Measurements from ENCODE around the gene MT1G. TPM values are rescaled to one million over a fixed set of nuclear protein-coding genes. Genes with fewer than 3 reads are reported as not detected.
"Not testable (repeated sequence)": the region's sequence is repeated elsewhere in the genome, so short reads cannot be mapped to it uniquely, and the experiment has no call there.

Gene MT1G
- total and polyA plus RNA-seq, 4 donors = 152 to 9,444 (median 3,398) TPM

DNA sequence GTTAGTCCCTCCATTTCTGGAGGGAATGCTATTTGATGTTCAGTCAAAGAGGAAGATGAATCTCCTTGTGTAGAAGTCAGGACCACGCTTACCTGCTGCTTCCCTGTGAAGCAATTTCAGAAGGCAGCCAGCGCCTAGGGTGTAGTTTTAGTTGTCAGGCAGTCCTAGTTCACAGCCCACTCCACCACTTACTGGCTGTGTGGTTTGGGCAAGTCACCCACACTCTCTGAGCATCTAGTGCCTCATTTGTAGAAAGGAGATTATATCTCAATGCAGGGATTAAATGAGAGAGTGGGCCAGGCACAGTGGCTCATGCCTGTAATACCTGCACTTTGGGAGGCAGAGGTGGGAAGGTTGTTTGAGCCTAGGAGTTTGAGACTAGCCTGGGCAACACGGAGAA, 4.3 kb upstream of the MT1G start:
- TF ChIP-seq SP1 (IDR thresholded peaks at IDR 0.05) = peak; percentile 4
- not testable (repeated sequence) for H3K27me3 ChIP-seq (ENCODE audit: control insufficient read depth in 4 of 4, insufficient read depth in 4 of 4, low read length in 3 of 4)
- WGBS = 92% methylated on average over 3 of the region's 3 CpGs

DNA sequence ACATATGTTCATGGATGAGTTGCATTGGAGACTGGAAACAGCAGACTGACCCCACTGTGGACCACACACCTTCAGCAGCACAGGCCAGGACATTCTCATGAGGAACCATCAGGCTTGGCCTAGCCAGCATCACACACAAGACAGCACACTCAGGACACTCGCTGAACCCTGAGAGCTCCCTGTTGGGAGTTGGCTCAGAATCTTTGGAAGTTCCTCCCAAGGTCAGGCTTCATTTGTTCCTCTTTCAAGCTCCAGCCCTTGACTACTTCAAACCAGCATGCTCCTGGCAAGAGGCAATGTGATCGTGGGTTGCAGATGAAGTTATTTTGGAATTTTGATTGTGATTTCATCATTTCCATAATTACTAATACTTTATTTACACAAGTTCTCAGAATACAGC, 3.8 kb upstream of the MT1G start:
- TF ChIP-seq SP1 (IDR thresholded peaks at IDR 0.05) = peak; percentile 11
- not testable (repeated sequence) for H3K36me3 ChIP-seq (ENCODE audit: control insufficient read depth in 4 of 4, insufficient read depth in 3 of 4, low read depth in 1 of 4, low read length in 3 of 4); H3K27ac ChIP-seq (ENCODE audit: low read depth in 1 of 2, low read length in 2 of 2); DNase-seq (ENCODE audit: low spot score); H3K9me3 ChIP-seq (ENCODE audit: control insufficient read depth in 4 of 4, low read length in 3 of 4); H3K9ac ChIP-seq (ENCODE audit: low read depth in 1 of 2, low read length in 2 of 2); H3K4me3 ChIP-seq (ENCODE audit: low read depth in 1 of 3, low read length in 3 of 3); H3K27me3 ChIP-seq (ENCODE audit: control insufficient read depth in 4 of 4, insufficient read depth in 4 of 4, low read length in 3 of 4)
- H3K4me1 ChIP-seq (ENCODE audit: control insufficient read depth in 4 of 4, insufficient read depth in 4 of 4, low read length in 3 of 4) = peaks cover 0 to 20% (median 13%) of the 10 kb centered on the region in 4 donors
- 73% methylated on average over 2 of the region's 2 CpGs for WGBS

More for the DNA sequence above, 4.3 kb upstream of the MT1G start:
- not testable (repeated sequence) for H3K27ac ChIP-seq (ENCODE audit: low read depth in 1 of 2, low read length in 2 of 2); H3K9me3 ChIP-seq (ENCODE audit: control insufficient read depth in 4 of 4, low read length in 3 of 4); DNase-seq (ENCODE audit: low spot score); H3K9ac ChIP-seq (ENCODE audit: low read depth in 1 of 2, low read length in 2 of 2); H3K4me3 ChIP-seq (ENCODE audit: low read depth in 1 of 3, low read length in 3 of 3); H3K36me3 ChIP-seq (ENCODE audit: control insufficient read depth in 4 of 4, insufficient read depth in 3 of 4, low read depth in 1 of 4, low read length in 3 of 4)
- peaks cover 0 to 20% (median 13%) of the 10 kb centered on the region in 4 donors for H3K4me1 ChIP-seq (ENCODE audit: control insufficient read depth in 4 of 4, insufficient read depth in 4 of 4, low read length in 3 of 4)

DNA sequence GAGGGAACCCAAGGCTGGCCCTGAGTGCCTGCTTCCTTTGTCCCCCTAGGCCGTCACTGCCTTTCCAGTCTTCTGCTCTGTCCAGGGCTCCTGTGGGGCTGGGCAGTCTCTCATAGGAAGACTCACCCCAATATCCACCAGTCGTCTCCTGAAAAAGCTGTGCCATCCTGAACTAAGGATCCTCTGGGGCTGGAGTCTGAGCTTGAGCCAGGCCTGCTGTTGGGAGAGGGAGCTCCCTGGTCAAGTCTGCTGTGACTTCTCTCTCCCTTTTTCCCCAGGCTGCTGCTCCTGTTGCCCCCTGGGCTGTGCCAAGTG, 2.7 kb upstream of the MT1G start:
- H3K36me3 ChIP-seq (ENCODE audit: control insufficient read depth in 4 of 4, insufficient read depth in 3 of 4, low read depth in 1 of 4, low read length in 3 of 4) = no peaks in the 10 kb centered on the region
- no peaks in the 10 kb centered on the region for H3K27me3 ChIP-seq (ENCODE audit: control insufficient read depth in 4 of 4, insufficient read depth in 4 of 4, low read length in 3 of 4)
- TF ChIP-seq, protein P1, sequence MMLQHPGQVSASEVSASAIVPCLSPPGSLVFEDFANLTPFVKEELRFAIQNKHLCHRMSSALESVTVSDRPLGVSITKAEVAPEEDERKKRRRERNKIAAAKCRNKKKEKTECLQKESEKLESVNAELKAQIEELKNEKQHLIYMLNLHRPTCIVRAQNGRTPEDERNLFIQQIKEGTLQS (IDR thresholded peaks at IDR 0.05) = no peak
- TF ChIP-seq HNF4G (IDR thresholded peaks at IDR 0.05) (no peak), JUND (IDR thresholded peaks at IDR 0.05) (no peak), YY1 (IDR thresholded peaks at IDR 0.05) (no peak), NR2F2 (IDR thresholded peaks at IDR 0.05) (no peak), SP1 (IDR thresholded peaks at IDR 0.05) (no peak), TAF1 (conservative IDR thresholded peaks at IDR 0.05) (no peak), HNF4A (conservative IDR thresholded peaks at IDR 0.05) (no peak), GABPA (IDR thresholded peaks at IDR 0.05 in 1 of 2, conservative IDR thresholded peaks at IDR 0.05 in 1 of 2) (no peak), EGR1 (IDR thresholded peaks at IDR 0.05; ENCODE audit: low read depth in 2 of 2) (no peak), RAD21 (IDR thresholded peaks at IDR 0.05) (no peak), RXRA (IDR thresholded peaks at IDR 0.05) (no peak), FOXA1 (IDR thresholded peaks at IDR 0.05) (no peak), FOXA2 (IDR thresholded peaks at IDR 0.05) (no peak)
- TF ChIP-seq, protein P2, sequence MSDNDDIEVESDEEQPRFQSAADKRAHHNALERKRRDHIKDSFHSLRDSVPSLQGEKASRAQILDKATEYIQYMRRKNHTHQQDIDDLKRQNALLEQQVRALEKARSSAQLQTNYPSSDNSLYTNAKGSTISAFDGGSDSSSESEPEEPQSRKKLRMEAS (IDR thresholded peaks at IDR 0.05) = no peak
- TF ChIP-seq, protein P3, sequence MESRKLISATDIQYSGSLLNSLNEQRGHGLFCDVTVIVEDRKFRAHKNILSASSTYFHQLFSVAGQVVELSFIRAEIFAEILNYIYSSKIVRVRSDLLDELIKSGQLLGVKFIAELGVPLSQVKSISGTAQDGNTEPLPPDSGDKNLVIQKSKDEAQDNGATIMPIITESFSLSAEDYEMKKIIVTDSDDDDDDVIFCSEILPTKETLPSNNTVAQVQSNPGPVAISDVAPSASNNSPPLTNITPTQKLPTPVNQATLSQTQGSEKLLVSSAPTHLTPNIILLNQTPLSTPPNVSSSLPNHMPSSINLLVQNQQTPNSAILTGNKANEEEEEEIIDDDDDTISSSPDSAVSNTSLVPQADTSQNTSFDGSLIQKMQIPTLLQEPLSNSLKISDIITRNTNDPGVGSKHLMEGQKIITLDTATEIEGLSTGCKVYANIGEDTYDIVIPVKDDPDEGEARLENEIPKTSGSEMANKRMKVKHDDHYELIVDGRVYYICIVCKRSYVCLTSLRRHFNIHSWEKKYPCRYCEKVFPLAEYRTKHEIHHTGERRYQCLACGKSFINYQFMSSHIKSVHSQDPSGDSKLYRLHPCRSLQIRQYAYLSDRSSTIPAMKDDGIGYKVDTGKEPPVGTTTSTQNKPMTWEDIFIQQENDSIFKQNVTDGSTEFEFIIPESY (IDR thresholded peaks at IDR 0.05) = no peak
- TF ChIP-seq, protein P4, sequence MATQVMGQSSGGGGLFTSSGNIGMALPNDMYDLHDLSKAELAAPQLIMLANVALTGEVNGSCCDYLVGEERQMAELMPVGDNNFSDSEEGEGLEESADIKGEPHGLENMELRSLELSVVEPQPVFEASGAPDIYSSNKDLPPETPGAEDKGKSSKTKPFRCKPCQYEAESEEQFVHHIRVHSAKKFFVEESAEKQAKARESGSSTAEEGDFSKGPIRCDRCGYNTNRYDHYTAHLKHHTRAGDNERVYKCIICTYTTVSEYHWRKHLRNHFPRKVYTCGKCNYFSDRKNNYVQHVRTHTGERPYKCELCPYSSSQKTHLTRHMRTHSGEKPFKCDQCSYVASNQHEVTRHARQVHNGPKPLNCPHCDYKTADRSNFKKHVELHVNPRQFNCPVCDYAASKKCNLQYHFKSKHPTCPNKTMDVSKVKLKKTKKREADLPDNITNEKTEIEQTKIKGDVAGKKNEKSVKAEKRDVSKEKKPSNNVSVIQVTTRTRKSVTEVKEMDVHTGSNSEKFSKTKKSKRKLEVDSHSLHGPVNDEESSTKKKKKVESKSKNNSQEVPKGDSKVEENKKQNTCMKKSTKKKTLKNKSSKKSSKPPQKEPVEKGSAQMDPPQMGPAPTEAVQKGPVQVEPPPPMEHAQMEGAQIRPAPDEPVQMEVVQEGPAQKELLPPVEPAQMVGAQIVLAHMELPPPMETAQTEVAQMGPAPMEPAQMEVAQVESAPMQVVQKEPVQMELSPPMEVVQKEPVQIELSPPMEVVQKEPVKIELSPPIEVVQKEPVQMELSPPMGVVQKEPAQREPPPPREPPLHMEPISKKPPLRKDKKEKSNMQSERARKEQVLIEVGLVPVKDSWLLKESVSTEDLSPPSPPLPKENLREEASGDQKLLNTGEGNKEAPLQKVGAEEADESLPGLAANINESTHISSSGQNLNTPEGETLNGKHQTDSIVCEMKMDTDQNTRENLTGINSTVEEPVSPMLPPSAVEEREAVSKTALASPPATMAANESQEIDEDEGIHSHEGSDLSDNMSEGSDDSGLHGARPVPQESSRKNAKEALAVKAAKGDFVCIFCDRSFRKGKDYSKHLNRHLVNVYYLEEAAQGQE (IDR thresholded peaks at IDR 0.05) = no peak
- H3K9ac ChIP-seq (ENCODE audit: low read depth in 1 of 2, low read length in 2 of 2) = peak overlapping the region; percentile 31 to 78
- no peak for DNase-seq (ENCODE audit: low spot score)
- peak overlapping the region; percentile 19 to 97 (median 85) for H3K4me3 ChIP-seq (ENCODE audit: low read depth in 1 of 3, low read length in 3 of 3)
- H3K4me1 ChIP-seq (ENCODE audit: control insufficient read depth in 4 of 4, insufficient read depth in 4 of 4, low read length in 3 of 4) = peaks cover 0 to 20% (median 10%) of the 10 kb centered on the region in 4 donors
- H3K27ac ChIP-seq (ENCODE audit: low read depth in 1 of 2, low read length in 2 of 2) = peak overlapping the region; percentile 90 to 94
- H3K9me3 ChIP-seq (ENCODE audit: control insufficient read depth in 4 of 4, low read length in 3 of 4) = no peaks in the 10 kb centered on the region
- 71% methylated on average over 2 of the region's 2 CpGs for WGBS

All from liver (tissue), 9 donors.